ENCODE results near the gene PPP1R1B. TPM values are rescaled to one million over a fixed set of nuclear protein-coding genes. Genes with fewer than 3 reads are reported as not detected.

The PPP1R1B gene
- total RNA-seq, 1 donor from 2014 or later = 0.12 TPM

- no peak for DNase-seq (ENCODE audit: low spot score)
These were observed 12.1 kb upstream of the PPP1R1B start for GRCh38 chr17:39614545-39615157.

GRCh38 chr17:39615434-39615833 lies 11.3 kb upstream of the PPP1R1B start:
- H3K36me3 Mint-ChIP-seq (ENCODE audit: low read depth) = no peaks in the 10 kb centered on the region
- H3K9me3 Mint-ChIP-seq (ENCODE audit: low read depth) = no peaks in the 10 kb centered on the region
- DNase-seq (ENCODE audit: low spot score) = no peak
- H3K4me1 Mint-ChIP-seq (ENCODE audit: low read depth) = peaks cover 5% of the 10 kb centered on the region
- no peak for TF ChIP-seq CTCF (IDR thresholded peaks at IDR 0.05)
- H3K27ac Mint-ChIP-seq (ENCODE audit: unreplicated experiment) = no peak overlapping the region
- H3K4me3 Mint-ChIP-seq (ENCODE audit: unreplicated experiment) = no peak overlapping the region
- peaks cover 26% of the 10 kb centered on the region for H3K27me3 Mint-ChIP-seq (ENCODE audit: low read depth)

More at GRCh38 chr17:39614545-39615157, 12.1 kb upstream of the PPP1R1B start:
- TF ChIP-seq CTCF (IDR thresholded peaks at IDR 0.05) = no peak
- Mint-ChIP-seq H3K4me3 (ENCODE audit: unreplicated experiment) (no peak overlapping the region), H3K27me3 (ENCODE audit: low read depth) (peaks cover 28% of the 10 kb centered on the region), H3K27ac (ENCODE audit: unreplicated experiment) (no peak overlapping the region), H3K9me3 (ENCODE audit: low read depth) (no peaks in the 10 kb centered on the region), H3K4me1 (ENCODE audit: low read depth) (peaks cover 5% of the 10 kb centered on the region), H3K36me3 (ENCODE audit: low read depth) (no peaks in the 10 kb centered on the region)

- Mint-ChIP-seq H3K27ac (ENCODE audit: unreplicated experiment) (no peak overlapping the region), H3K27me3 (ENCODE audit: low read depth) (peaks cover 18% of the 10 kb centered on the region), H3K36me3 (ENCODE audit: low read depth) (no peaks in the 10 kb centered on the region), H3K4me1 (ENCODE audit: low read depth) (peaks cover 8% of the 10 kb centered on the region), H3K4me3 (ENCODE audit: unreplicated experiment) (peak overlapping the region; percentile 60), H3K9me3 (ENCODE audit: low read depth) (no peaks in the 10 kb centered on the region)
- no peak for DNase-seq (ENCODE audit: low spot score)
- no peak for TF ChIP-seq CTCF (IDR thresholded peaks at IDR 0.05)
These were observed 9.7 kb upstream of the PPP1R1B start for GRCh38 chr17:39617100-39617445.

- Mint-ChIP-seq H3K27ac (ENCODE audit: unreplicated experiment) (no peak overlapping the region), H3K9me3 (ENCODE audit: low read depth) (no peaks in the 10 kb centered on the region), H3K4me3 (ENCODE audit: unreplicated experiment) (peak overlapping the region; percentile 78), H3K4me1 (ENCODE audit: low read depth) (peaks cover 12% of the 10 kb centered on the region), H3K27me3 (ENCODE audit: low read depth) (peaks cover 18% of the 10 kb centered on the region), H3K36me3 (ENCODE audit: low read depth) (no peaks in the 10 kb centered on the region)
- no peak for TF ChIP-seq CTCF (IDR thresholded peaks at IDR 0.05)
- no peak for DNase-seq (ENCODE audit: low spot score)
These were observed 9.1 kb upstream of the PPP1R1B start for GRCh38 chr17:39617446-39618245.

- Mint-ChIP-seq H3K36me3 (ENCODE audit: low read depth) (no peaks in the 10 kb centered on the region), H3K27me3 (ENCODE audit: low read depth) (peaks cover 13% of the 10 kb centered on the region), H3K27ac (ENCODE audit: unreplicated experiment) (peak overlapping the region; percentile 61), H3K4me3 (ENCODE audit: unreplicated experiment) (peak overlapping the region; percentile 78), H3K9me3 (ENCODE audit: low read depth) (no peaks in the 10 kb centered on the region), H3K4me1 (ENCODE audit: low read depth) (peaks cover 14% of the 10 kb centered on the region)
- no peak for TF ChIP-seq CTCF (IDR thresholded peaks at IDR 0.05)
- no peak for DNase-seq (ENCODE audit: low spot score)
These were observed 8.4 kb upstream of the PPP1R1B start for GRCh38 chr17:39618246-39618913.

All from chondrocyte (in vitro differentiated cells).